A549 treated with GW870086 at 1 μM for 4 hours (cell line): ENCODE results near the gene RAP2B. TPM values are rescaled to one million over a fixed set of nuclear protein-coding genes. Genes with fewer than 3 reads are reported as not detected.

ENCODE experiments used
- total RNA-seq: library from RNA; stranded (reverse); fragments of 200-300 nt; extraction: Qiagen RNA extraction; gene quantifications from 5 replicates; pipeline ENCODE4 v1.2.3, GENCODE V29; 2022; ENCODE audit warnings: low read depth

RAP2B gene
- 8.1 to 9.9 TPM (median 9.5 TPM) in 5 replicates for total RNA-seq

DNA sequence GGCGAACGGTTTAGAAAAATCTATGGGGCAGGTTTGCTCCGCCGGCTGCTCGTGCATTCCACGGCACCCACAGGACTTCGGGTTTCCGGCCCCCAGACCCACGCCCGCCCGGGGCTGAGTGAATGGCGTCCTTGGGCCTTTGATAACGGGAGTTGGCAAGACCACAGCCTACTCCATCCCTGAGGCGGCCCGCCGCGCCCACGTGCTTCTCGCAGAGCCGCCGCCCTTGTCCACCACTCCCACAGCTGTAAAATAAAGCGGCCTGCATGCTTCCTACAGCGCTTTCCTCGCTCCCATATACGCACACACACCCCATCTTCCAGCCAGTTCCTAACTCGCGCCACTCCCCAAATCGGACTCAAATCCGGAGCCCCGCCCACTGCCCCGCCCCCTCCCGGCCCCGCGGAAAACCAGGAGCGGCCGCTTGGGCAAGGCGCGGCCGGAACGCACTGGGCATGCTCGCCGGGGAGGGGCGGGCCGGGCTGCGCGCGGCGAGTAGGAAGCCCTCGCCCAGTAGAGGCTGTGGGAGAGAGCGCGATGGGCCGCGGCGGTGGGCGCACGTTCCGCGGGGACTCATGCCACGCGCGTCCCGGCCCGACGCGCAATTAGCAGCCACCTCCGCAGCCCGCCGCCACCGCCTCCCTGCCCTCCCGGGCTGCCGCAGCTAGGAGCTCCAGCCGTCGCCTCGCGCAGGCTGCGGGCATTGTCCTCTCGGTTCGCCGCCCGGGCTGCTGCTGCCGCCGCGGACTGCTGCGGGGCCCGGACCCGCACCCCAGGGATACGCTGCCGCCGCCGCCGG lies at the start of gene RAP2B:
Gene RAP2B (plus strand): TSS at position 513 of the 799 bp plus-strand sequence. CDS start 468 bp downstream, outside the sequence.

